Common myeloid progenitor, CD34-positive (primary cell): Measurements from ENCODE around the gene MMRN2.
"Not testable (repeated sequence)": the region's sequence is repeated elsewhere in the genome, so short reads cannot be mapped to it uniquely, and the experiment has no call there.

Source experiments
- CTCF ChIA-PET: fragments of 350-600 bp; sonication (Branson Sonifier 250); formaldehyde crosslinking; loops from one replicate; lab custom pipeline; 2021; ENCODE audit warnings: antibody characterized with exemption; lab: Charles Lee
- POLR2A ChIA-PET: fragments of 350-600 bp; sonication (Branson Sonifier 250); formaldehyde crosslinking; loops from one replicate; lab custom pipeline; 2021; ENCODE audit warnings: antibody characterized with exemption; lab: Charles Lee
- DNase-seq, 3 donors: peaks; one replicate each; pipeline versions ENCODE4 v3.0.0 to v3.0.0-alpha.2; 2013
- H3K27ac ChIP-seq, 2 experiments: 1 replicate in 1 of 2; 2 replicates in 1 of 2; pipeline ENCODE4 v1.7.0; 2013; ENCODE audit warnings: inconsistent platforms in 2 of 2, low read length in 2 of 2, mild to moderate bottlenecking in 2 of 2, low read depth in 1 of 2, moderate library complexity in 1 of 2; ENCODE audit not compliant: severe bottlenecking in 2 of 2, insufficient read depth in 1 of 2, poor library complexity in 1 of 2
- H3K27me3 ChIP-seq, 5 experiments: replicated peaks in 2 of 5; 1 replicate in 3 of 5; 2 replicates in 2 of 5; pipeline versions ENCODE4 v1.6.1 to v1.7.0; 2013; ENCODE audit warnings: low read length in 4 of 5, mild to moderate bottlenecking in 2 of 5, moderate library complexity in 2 of 5, inconsistent platforms in 1 of 5; ENCODE audit not compliant: insufficient read depth in 5 of 5, control insufficient read depth in 4 of 5
- H3K36me3 ChIP-seq, 4 experiments: 1 replicate in 2 of 4; 2 replicates in 2 of 4; pipeline versions ENCODE4 v1.6.1 to v1.7.0; 2013; ENCODE audit warnings: low read length in 3 of 4, control low read depth in 1 of 4, mild to moderate bottlenecking in 1 of 4; ENCODE audit not compliant: control insufficient read depth in 4 of 4, insufficient read depth in 4 of 4
- H3K4me1 ChIP-seq, 4 experiments: 1 replicate in 3 of 4; 2 replicates in 1 of 4; pipeline versions ENCODE4 v1.6.1 to v1.7.1; 2013; ENCODE audit warnings: low read length in 3 of 4, mild to moderate bottlenecking in 3 of 4, control low read depth in 1 of 4, inconsistent platforms in 1 of 4, moderate library complexity in 1 of 4; ENCODE audit not compliant: control insufficient read depth in 4 of 4, insufficient read depth in 4 of 4; ENCODE audit errors: control extremely low read depth in 1 of 4
- H3K4me3 ChIP-seq, 7 experiments: 1 replicate in 4 of 7; 2 replicates in 3 of 7; pipeline versions ENCODE4 v1.5.1 to v1.7.0; 2013; ENCODE audit warnings: mild to moderate bottlenecking in 7 of 7, low read length in 6 of 7, moderate library complexity in 6 of 7, inconsistent platforms in 2 of 7, low read depth in 2 of 7, control low read depth in 1 of 7; ENCODE audit not compliant: insufficient read depth in 4 of 7, control insufficient read depth in 1 of 7; ENCODE audit errors: extremely low read depth in 1 of 7
- H3K9me3 ChIP-seq, 5 experiments: 1 replicate in 4 of 5; 2 replicates in 1 of 5; pipeline versions ENCODE4 v1.6.1 to v1.7.1; 2013; ENCODE audit warnings: low read length in 4 of 5, mild to moderate bottlenecking in 2 of 5, inconsistent platforms in 1 of 5, low read depth in 1 of 5, moderate library complexity in 1 of 5; ENCODE audit not compliant: control insufficient read depth in 4 of 5, insufficient read depth in 2 of 5; ENCODE audit errors: control extremely low read depth in 1 of 5
- WGBS: methylation state at CpG from one replicate; pipeline ENCODE4 v1.1.5; 2013; ENCODE audit not compliant: insufficient coverage; 5-methylcytosine and 5-hydroxymethylcytosine counted together

The MMRN2 gene

DNA sequence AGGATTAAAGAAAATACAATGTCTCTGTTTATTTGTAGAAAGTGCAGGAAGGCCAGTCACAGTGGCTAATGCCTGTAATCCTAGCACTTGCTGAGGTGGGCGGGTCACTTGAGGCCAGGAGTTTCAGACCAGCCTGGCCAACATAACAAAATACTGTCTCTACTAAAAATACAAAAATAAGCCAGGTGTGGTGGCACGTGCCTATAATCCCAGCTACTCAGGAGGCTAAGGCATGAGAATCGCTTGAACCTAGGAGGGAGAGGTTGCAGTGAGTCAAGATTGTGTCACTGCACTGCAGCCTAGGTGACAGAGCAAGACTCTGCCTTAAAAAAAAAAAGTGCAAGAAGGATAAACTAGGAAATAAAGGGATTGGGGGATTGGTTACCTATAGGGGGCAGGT is 21.0 kb upstream of the MMRN2 start:
- H3K4me1 ChIP-seq, H3K27ac ChIP-seq, H3K27me3 ChIP-seq, H3K36me3 ChIP-seq, POLR2A ChIA-PET, DNase-seq, H3K9me3 ChIP-seq, CTCF ChIA-PET, H3K4me3 ChIP-seq: not testable (repeated sequence)
- WGBS, result 100% methylated on average over 1 of the region's 3 CpGs

DNA sequence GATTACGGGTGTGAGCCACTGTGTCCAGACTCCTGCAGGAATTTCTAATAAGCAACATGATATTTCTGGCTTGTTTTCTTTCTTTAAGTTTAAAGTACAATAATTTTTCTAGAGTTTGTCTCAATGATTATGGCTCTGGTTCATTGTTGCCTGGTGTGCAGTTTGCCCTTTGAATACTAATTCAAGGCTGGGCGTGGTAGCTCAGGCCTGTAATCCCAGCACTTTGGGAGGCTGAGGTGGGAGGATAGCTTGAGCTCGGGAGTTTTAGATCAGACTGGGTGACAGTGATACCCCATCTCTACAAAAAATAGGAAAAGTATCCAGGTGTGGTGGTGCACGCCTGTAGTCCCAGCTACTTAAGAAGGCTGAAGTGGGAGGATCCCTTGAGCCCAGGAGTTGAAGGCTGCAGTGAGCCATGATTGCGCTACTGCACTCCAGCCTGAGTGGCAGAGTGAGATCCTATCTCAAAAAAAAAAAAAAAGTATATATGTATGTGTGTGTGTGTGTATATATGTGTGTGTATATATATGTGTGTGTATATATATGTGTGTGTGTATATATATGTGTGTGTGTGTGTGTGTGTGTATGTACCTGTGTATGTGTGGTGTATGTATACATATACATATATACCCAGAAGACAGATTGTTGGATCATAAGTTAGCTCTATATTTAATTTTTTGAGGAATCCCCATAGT is 19.1 kb upstream of the MMRN2 start:
- Histone ChIP-seq H3K9me3 (no peaks in the 10 kb centered on the region), H3K27me3 (peaks cover 0 to 4% (median 0%) of the 10 kb centered on the region in 5 experiments), H3K4me3 (no peak overlapping the region), H3K4me1 (peaks cover 0 to 7% (median 5%) of the 10 kb centered on the region in 4 experiments), H3K27ac (no peak overlapping the region), H3K36me3 (no peaks in the 10 kb centered on the region)
- no peak for DNase-seq
- ChIA-PET POLR2A (no interaction called here), CTCF (no interaction called here)
- 100% methylated on average over 4 of the region's 5 CpGs for WGBS

DNA sequence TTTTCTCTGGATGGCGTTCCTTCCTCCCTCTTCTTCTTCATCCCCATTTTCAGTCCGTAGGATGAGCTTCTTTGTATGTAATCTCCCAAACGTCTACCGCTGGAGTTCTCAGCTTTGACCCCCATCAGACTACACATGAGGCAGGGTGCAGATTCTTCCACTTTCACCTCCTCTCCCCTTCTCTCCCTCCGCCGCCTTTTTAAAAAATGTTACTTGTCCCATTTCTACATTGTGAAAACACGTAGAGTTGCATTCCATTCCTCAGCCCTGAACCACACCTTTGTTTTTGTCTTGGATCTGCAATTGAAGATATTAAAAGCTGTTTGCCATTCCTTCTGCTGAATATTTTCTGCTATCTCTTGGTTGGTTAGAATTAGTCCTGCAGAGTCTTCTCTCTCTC is 17.1 kb upstream of the MMRN2 start:
- CTCF ChIA-PET, result no interaction called here
- peaks cover 0 to 23% (median 18%) of the 10 kb centered on the region in 4 experiments for H3K4me1 ChIP-seq
- peaks cover 0 to 16% (median 6%) of the 10 kb centered on the region in 5 experiments for H3K27me3 ChIP-seq
- no peaks in the 10 kb centered on the region for H3K9me3 ChIP-seq
- DNase-seq, result no peak
- no peak overlapping the region for H3K27ac ChIP-seq
- H3K36me3 ChIP-seq, result no peaks in the 10 kb centered on the region
- WGBS, result 97% methylated on average over 5 of the region's 7 CpGs
- POLR2A ChIA-PET, result no interaction called here
- H3K4me3 ChIP-seq, result no peak overlapping the region

DNA sequence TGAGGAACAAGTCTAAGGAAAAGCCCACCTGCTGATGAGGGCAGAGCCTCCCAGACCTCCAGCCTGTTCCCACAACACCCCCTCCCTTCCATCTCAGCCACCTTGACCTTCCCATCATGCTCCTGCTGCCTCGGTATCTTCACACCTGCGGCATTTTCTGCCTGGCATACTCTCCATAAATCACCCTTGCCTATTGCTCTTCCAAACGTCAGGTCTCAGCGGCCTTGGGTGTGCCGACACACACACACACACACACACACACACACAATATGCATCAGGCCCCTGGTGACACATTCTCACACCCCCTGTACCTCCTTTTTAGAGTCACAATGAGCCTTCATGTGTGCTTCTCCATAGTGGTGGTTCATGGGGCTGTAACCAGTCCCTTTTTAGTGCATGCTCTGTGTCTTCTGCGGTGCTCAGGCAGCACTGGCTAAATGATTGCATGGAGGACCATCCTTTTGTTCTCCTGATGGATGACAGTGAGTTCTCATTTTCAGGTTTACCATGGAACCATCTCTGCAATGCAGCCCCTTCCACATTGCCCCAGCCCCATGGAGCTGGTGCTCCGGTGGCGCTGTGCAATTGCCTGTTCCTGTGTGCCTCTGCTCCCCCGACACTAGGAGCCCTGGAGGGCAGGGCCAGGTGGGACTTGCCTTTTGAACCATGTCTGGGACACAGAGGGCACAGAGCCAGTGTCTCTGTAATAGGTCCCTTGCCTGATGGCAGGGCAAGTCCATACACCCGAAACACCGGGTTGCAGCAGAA is 15.4 kb upstream of the MMRN2 start:
- CTCF ChIA-PET, result no interaction called here
- 94% methylated on average over 11 of the region's 11 CpGs for WGBS
- no peaks in the 10 kb centered on the region for H3K9me3 ChIP-seq
- no peak overlapping the region for H3K4me3 ChIP-seq
- POLR2A ChIA-PET, result no interaction called here
- H3K27me3 ChIP-seq, result peaks cover 0 to 33% (median 21%) of the 10 kb centered on the region in 5 experiments
- no peaks in the 10 kb centered on the region for H3K36me3 ChIP-seq
- peaks cover 0 to 35% (median 27%) of the 10 kb centered on the region in 4 experiments for H3K4me1 ChIP-seq
- DNase-seq, result no peak
- no peak overlapping the region for H3K27ac ChIP-seq

DNA sequence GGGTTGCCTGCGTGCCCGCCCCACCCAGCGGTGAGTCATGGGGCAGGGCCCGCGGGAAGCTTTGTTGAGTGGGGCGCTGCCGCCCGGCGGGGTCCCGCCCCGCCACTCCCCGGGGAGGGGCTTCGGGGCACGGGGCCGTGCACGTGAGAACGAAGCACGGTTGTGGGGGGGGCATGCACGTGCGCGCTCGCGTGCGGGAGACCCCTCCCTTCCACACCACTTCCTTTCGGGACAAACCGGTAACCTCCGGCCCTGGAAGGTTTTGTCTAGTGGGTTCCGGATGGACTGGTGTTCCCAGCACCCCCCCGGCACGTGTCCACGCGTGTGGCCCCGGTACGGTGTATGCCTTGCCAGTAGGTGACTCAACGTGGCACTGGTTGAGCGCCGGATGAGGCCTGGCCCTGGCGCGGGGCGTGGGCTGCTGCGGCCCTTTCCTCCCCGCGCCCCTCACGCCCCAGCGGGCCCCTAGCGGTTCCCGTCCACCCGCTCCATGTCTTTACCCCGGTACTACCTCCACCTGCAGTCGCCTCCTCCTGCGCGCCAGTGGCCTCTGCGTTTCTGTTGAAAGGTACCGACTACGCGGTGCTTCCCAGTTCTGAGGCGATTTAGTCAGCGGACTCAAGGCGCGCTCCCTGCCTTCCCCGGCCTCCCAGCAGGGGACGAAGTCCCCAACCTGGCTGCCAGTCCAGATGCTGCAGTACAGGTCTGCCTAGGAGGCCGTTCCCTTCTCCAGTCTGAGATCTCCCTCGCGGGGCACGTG is 14.0 kb upstream of the MMRN2 start:
- peak; percentile 86 to 94 (median 91) for DNase-seq
- peaks cover 0 to 45% (median 25%) of the 10 kb centered on the region in 5 experiments for H3K27me3 ChIP-seq
- peak overlapping the region; percentile 4 to 82 (median 56) for H3K4me3 ChIP-seq
- WGBS, result 2% methylated on average over 39 of the region's 66 CpGs
- H3K9me3 ChIP-seq, result no peaks in the 10 kb centered on the region
- H3K27ac ChIP-seq, result peak overlapping the region in 1 of 2 experiments; percentile 34
- peaks cover 0 to 45% (median 32%) of the 10 kb centered on the region in 4 experiments for H3K4me1 ChIP-seq
- POLR2A ChIA-PET, result interaction anchor here (0.6 kb wide), 2 partner anchors 11 to 77 kb away, joined by 3 to 5 read pairs; no protein-coding TSS in a partner anchor
- no peaks in the 10 kb centered on the region for H3K36me3 ChIP-seq
- CTCF ChIA-PET, result interaction anchor here (1.3 to 2.1 kb wide), 3 partner anchors 14 to 124 kb away, joined by 3 to 7 read pairs (median 3); partner anchors contain the start of genes MMRN2 and SHLD2

DNA sequence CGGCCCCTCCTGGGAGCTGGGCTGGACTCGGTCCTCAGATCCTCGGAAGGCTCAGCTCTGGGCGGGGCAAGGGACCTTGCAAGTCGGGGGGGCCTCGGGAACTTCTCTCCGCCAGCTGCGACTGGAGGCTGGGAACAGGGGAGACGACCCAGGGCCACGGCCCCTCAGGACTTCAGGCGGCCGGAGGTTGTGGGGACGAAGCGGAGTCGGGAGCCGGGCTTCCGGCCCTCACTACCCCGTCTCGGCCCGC is 13.5 kb upstream of the MMRN2 start:
- Histone ChIP-seq H3K27me3 (peaks cover 0 to 45% (median 25%) of the 10 kb centered on the region in 5 experiments), H3K9me3 (no peaks in the 10 kb centered on the region), H3K36me3 (no peaks in the 10 kb centered on the region), H3K4me3 (peak overlapping the region; percentile 30 to 82 (median 56)), H3K27ac (peak overlapping the region in 1 of 2 experiments; percentile 34), H3K4me1 (peaks cover 0 to 50% (median 34%) of the 10 kb centered on the region in 4 experiments)
- DNase-seq, result no peak
- ChIA-PET POLR2A (interaction anchor here (0.6 kb wide), 2 partner anchors 11 to 77 kb away, joined by 3 to 5 read pairs; no protein-coding TSS in a partner anchor), CTCF (interaction anchor here (1.3 to 2.1 kb wide), 3 partner anchors 14 to 125 kb away, joined by 3 to 7 read pairs (median 3); partner anchors contain the start of genes MMRN2 and SHLD2)
- 0% methylated on average over 20 of the region's 20 CpGs for WGBS
